NCI-H187 (cell line): ENCODE data around the gene TIPARP.
"Not testable (repeated sequence)": the region's sequence is repeated elsewhere in the genome, so short reads cannot be mapped to it uniquely, and the experiment has no call there.

Experiments
- DNase-seq, 2 experiments: peaks; one replicate each; lab custom pipeline; 2025; lab: John Stamatoyannopoulos, UW

The TIPARP gene

DNA sequence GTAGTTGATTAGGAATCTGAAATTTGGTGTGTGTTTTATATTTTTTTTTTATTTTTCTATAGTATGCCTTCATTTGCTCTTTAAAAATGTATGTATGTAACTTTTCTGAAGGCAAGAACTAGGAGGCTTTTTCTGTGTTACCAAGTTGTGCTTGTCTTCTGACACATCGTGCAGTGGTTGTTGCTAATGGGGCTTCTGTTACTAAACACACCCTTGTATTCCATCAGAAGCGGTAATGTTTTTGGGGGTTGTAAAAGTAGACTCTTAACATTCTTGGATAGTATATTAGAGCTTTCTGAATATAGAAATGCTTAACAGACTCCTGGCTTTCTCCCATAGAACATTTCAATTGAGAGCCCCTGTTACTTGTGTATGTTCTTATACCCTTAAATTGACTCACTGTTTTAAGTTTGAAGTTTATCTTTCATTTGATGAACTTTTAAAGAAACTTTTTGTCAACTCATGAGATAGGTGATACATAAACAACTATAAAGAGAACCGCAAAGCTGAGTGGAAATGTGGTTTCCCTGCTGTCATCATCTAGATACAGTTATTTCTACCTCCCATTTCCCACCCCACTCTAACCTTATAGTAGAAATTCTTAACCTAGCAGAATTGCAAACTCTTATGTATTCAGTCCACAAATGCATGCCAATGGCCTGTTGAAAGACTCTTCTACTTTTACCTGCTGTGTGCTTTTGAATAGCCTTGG lies 2.5 kb downstream of the TIPARP start:
- DNase-seq = no peak

DNA sequence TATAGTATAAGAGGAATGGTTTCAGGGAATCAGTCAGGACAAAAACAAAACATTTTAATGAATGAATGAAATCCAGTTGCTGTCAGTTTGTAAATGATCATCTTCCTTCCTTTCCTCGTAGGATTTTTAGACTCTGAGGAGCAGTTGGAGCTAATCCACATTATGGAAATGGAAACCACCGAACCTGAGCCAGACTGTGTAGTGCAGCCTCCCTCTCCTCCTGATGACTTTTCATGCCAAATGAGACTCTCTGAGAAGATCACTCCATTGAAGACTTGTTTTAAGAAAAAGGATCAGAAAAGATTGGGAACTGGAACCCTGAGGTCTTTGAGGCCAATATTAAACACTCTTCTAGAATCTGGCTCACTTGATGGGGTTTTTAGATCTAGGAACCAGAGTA lies 3.1 kb downstream of the TIPARP start:
- no peak for DNase-seq

DNA sequence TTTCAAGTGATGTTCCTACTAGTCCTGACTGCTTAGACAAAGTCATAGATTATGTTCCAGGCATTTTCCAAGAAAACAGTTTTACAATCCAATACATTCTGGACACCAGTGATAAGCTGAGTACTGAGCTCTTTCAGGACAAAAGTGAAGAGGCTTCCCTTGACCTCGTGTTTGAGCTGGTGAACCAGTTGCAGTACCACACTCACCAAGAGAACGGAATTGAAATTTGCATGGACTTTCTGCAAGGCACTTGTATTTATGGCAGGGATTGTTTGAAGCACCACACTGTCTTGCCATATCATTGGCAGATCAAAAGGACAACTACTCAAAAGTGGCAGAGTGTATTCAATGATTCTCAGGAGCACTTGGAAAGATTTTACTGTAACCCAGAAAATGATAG lies 3.8 kb downstream of the TIPARP start:
- no peak for DNase-seq

DNA sequence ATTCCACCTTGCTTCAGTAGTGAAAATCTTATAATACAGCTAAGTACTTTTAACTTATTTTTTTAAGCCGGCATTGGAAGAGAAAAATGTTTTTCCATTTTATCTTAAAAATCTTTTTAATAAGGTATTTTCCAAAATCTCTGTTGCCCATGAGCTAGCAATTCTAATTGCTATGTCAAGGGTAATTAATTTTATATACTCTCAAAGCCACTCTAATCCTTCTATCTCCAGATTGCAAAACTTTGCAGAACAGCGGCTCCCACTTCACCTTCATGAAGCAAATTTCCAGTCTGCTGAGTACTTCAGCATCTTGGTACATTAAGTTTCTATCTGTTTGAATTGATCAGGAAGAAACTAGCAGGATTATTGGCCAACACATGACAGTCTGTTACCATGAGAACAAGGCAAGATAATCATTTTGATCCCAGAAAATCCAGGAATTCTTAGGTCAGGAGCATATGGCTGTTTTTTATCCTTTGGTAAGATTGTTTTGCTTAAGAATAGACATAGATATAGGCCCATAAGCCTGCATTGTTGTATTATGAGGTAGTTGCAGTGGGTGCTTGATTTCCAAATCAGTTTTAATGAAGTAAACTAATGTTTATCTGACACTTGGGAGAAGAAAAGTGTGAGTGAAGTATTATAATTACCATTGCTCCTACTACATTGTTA lies 6.0 kb downstream of the TIPARP start:
- no peak for DNase-seq

DNA sequence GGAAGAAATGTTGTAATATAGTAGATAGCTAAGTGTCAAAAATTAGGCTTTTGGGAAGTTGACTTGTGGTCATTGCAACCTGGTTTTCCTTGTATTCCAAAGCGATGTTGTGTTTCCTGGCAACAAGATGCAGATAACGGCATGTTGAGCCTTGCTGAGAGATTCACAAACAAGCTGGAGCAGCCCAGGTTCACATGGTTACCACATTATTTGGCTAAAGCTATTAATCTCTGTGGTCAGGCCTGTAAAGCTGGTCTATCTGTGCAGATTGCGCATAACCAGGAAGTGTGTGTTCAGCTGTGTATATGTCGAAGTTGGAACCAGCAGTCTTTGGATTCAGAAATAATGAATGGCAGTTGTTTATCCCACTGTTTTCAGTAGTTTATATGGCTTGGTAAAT lies 6.6 kb downstream of the TIPARP start:
- no peak for DNase-seq

DNA sequence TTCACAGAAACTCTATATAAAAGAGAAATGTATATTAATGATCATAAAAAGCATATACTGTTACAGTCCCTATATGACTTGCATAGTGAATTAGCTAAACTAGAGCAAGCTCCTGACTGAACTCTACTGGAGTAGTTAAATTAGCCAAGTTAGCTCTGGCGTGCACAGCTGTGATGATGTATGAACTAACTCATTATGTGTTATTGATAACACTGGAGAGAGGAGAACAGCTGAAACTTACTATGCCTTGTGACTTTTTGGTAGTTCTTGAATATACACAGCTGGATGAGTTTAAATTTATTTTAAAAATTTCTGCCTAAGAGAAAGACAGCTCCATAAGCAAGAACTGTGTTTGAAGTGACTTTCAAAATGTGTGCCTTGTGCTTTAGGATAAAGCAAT lies 8.1 kb downstream of the TIPARP start:
- DNase-seq = no peak

DNA sequence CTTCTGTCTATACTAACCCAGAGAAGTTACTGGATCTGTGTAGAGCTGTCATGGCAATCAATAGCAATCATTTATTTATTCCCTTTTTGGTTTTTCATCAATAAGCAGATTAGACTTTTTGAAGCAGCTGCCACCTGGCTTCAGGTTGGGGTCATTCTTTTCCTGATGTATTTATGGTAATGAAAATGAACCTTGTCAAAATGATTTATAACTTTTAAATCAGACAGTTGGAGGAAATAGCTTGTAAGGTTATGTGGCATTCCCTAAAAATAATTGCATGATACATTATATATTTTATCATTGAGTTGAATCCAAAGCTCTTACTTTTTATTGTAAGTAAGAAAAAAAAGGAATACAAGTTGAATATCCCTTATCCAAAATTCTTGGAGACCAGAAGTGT lies 8.6 kb downstream of the TIPARP start:
- no peak for DNase-seq

DNA sequence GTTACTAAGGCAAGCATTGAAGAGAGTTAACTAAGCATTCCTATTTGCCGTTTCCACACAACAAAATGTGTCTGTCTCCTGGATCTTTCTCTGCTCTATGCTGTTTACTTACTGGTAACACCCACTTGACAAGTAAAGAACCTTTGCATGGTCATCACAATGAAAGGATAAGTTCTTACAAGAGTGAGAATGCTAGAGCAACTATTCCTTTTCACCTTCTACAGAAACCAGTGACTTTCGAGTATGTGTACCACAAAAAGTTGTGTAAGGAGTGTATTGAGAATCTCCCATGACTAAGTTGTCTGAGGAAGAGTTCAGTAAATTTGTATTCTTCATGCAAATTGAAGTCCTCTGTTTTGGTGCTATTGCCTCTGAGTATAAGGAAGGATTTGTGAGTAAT lies 10.8 kb downstream of the TIPARP start:
- no peak for DNase-seq

DNA sequence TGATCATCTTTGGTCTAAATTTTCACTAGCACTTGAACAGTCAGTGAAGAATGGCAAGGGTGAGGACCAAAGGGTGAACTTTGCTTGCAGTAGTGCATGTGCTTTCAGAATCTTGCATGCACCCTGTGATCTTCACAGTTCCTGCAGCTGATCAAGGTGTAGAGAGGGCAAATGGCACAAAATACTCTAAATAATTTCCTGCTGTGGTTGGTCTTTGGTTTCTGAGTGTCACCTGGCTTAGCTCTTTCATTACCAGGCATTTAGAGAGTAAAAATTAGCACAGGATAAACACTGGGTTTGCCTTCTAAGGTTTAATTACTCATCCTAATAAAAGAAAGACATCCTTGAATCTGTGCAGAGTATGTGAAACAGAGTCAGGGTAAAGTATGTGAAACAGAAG lies 11.4 kb downstream of the TIPARP start:
- no peak for DNase-seq

DNA sequence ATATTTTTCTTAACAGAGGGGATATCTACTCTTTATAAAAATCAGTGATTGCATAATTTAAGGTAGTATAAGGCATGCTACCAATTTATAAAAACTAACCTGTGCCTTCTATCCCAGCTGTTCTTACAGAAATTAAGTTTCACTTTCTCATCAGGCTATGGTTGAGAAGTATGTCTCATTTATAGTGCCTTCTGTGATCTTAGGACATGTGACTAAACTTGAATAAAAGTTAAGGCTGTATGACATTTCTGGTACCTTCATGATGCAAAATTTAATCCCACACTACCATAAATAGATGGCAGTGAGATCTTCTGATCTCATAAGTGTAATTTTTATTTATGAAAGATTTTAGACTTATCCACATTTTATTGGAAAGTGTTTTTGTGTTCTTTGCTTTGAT lies 12.6 kb downstream of the TIPARP start:
- DNase-seq = no peak

DNA sequence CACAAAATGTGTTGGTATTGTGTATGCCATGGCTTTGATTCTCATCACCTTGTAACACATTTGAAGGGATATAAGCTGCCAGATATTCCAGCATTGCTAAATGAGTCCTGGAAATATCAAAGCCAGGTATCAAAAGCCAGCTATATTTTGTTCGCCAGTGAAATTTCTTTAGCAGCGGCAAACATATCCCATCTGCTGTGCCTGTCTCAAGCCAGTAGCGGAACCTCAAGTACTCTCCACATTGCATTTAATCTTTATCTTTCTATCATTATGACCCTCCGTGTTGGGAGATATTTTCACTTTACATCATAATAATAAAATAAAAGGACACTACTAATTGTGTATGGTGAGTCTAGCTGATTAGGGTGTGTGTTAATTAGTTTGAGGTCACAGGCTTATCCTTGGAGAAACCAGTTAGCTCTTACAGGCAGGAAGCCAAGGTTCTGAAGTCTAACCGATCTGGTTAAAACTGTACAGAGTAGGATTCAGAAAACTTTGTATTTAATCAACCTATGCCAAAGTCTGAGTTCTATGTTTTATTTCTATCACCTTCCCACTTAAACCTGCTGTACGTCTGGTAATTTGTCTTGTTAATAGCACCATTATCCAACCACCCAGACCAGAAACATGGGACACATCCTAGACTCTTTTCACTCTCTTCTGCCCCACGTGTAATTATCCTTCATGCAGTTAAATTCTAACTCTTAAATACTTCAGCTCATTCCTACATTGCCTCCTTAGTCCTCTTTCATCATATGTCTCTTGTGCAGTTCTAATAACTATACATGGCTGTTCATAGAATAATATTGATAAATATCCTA lies 14.5 kb downstream of the TIPARP start:
- DNase-seq = no peak

DNA sequence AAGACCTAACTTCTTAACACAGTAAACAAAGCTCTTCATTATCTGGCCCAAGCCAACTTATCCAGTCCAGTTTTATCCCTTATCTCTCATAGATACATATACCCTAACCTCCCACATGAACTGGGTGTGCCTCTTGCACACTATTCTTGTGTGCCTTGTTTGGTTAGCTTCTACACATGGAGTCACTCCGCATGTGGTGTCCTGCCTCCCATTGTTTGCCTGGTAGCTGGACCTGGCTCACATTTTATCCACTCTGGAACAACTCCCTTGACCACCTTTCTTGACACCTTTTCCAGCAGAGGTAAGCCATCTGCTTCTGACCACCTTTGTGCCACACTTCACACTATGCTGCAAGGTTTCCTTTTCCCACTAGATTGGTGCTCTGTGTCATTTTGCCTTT lies 15.2 kb downstream of the TIPARP start:
- DNase-seq = no peak

DNA sequence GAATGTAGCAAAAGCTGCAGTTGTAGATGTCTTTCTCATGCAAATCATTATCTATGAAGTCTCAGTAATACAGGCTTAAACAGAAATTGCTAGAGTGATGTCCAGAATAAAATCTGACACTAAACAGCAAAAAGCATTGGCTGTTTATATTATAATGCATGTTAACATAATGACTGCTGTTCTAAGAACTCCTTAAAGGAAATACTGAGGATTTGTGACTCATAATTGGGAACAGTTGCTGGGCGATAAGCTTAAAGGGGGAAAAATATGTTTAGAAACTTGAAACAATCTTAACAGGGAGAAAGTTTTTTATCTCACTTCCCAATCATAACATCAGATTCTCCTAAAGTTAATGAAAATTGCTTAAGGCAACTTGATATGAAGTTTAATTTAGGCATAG lies 17.5 kb downstream of the TIPARP start:
- no peak for DNase-seq

DNA sequence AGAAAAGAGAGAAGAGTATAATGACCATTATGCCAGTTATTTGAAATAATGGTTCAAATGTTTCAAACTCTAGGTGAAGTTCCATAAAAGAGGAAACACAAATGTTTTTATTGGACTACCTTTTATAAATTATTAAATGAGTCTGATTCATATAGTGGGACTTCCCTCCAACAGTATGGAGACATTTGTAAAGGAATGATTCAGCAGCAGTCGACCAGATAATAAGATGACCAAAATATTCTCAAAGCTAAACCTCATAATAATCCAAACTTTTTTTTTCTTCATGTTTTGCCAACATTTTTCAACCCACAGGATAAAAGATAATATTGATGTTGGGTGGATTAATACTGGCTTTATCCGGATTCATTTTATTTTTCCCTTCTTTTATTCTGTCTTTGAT lies 18.8 kb downstream of the TIPARP start:
- DNase-seq = no peak

DNA sequence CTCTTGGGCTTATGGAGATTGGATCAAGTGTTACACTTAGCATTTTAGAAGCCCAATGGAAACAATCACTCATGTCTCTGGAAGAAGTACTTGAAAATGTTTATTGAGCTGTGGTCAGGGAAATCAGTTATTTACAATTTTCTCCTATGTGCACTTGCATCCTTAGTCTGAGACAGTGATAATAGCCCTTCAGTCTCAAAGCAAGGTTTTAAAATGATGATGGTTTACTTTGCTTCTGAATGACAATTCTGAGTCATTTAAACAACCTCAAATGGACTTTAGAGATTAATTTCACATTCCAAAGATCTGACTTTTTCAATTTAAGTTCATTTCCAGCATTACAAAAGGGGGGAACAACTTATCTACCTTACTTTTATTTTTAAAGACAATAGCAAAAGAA lies 20.1 kb downstream of the TIPARP start:
- DNase-seq = no peak

DNA sequence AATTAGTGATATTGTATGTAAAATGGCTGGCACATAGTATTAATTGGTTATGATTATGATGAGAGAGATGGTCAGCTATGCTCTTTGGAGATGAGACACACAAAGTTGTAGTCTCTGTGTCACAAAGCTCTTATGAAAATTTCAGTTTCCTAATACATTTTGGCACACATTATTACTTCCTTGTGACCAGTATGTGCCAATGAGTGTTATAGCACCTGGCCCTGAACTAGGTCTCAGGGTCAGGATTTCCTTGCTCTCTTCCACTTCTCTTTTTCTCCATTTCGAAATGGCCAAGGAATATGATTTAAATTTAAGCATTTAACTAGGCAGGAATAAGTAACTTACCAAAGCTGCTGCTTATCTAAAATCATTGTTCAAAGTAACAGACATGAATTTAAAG lies 28.0 kb downstream of the TIPARP start:
- DNase-seq = no peak

DNA sequence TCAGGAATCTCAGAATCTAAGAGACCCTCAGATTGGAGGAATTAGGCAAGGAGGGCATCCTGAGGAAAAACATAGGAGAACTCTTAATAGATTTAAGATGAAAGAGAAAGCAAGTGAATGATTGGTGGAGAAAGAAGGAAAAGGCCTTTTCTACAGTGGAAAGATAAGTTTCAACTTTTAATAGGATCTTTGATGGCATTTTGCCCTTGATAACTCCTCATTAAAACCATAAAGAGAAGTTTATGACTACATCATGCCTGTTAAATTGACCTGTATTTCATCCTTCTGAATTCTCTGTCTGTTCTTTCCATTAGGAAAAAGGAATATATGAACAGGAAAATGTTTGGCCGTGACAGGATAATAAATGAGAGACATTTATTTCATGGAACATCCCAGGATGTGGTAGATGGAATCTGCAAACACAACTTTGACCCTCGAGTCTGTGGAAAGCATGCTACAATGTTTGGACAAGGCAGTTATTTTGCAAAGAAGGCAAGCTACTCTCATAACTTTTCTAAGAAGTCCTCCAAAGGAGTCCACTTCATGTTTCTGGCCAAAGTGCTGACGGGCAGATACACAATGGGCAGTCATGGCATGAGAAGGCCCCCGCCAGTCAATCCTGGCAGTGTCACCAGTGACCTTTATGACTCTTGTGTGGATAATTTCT lies 30.1 kb downstream of the TIPARP start:
- DNase-seq = no peak

DNA sequence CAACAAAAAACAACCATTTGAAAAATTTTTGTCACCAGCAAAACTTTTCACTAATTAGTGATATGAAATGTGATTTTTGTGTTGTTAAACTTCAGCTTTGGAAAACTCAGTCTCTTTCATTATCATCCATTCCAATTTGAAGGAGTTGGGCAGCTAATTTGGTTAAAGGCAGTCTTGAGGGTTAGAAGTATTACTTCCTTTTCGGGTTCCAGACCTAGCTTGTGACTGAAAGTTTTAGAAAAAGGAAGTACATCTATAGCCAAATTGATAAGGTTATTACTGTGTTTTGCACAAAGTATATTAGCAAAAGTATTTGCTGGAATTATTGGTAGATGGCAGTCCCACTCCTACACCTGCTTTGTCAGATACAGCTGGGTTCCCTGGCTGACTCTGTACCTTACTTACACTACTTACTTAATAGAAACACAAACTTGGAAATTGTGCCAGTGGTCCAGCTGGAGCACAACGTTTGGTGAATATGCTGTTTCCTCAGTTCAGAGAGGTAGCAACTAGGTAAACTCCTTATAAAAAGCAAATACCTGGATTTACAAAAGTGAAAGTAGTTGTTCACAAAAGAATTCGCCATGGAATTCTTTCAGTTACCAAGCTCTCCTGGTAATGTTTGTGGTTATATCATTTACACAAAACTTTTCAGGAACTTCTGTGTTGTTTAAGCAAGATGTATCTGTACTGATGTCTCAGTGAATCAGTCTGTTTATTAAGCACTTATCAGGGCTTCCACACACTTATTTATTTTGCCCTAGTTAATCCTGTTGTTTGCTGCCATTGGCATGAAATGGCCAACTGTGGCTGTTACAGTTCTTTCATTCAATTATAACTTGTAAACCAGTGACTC lies 31.6 kb downstream of the TIPARP start:
- no peak for DNase-seq

DNA sequence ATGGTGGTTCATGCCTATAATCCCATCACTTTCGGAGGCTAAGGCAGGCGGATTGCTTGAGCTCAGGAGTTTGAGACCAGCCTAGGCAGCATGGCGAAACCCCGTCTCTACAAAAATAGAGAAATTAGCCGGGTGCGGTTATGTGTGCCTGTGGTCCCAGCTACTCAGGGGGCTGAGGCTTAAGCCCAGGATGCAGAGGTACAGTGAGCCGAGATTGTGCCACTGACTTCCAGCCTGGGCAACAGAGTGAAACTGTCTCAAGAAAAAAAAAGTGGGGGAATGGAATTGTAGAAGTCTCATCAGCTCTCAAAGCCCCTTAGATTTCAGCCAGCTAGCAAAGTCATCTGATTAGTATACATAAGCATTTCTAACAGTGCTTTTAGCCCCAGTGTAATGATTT lies 33.2 kb downstream of the TIPARP start:
- no peak for DNase-seq

DNA sequence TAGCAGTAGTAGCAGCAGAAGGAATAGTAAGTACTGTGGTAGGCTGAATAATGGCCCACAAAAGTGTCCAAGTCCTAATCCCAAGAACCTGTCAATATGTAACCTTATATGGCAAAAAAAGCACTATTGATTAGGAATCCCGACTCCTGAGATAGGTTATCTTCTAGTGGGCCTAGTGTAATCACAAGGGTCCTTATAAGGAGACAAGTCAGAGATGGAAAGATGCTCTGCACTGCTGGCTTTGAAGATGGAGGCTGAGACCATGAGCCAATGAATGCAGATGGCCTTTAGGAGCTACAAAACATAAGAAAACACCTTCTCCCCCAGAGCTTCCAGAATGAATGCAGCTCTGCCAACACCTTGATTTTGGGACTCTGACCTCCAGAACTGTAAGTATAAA lies 36.0 kb downstream of the TIPARP start:
- no peak for DNase-seq

DNA sequence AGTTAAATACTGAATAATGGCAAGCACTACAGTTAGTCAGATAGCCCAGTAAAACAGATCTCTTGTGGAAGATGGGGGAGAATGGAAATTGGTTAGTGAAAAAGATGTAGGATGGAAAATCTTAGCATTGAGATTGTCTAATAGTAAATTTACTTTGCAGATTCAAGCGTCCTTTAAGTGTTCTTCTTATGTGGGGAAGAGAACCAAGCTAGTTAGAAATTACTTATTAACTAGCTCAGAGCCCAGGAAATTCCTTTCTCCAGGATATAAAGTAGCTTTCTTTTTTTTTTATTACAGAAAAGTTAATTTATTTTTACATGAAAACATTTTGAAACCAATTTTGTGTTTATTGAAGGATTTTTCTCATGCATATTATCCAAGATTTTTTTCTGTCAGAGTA lies 36.7 kb downstream of the TIPARP start:
- DNase-seq = no peak

DNA sequence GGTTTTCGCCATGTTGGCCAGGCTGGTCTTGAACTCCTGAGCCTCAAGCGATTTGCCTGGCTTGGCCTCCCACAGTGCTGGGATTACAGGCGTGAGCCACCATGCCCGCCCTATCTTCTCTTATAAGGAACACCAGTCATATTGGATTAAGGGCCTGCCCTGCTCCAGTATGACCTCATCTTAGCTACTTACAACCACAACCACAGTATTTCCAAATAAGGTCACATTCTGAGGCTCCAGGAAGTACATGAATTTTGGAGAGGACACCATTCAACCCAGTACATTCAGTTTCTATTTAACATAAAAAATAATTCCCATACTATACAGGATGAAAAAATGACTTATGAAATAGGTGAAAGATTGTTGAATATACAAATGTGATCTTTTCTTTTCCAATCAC lies 37.6 kb downstream of the TIPARP start:
- DNase-seq = not testable (repeated sequence)
